Amniotic epithelial cell (primary cell): ENCODE measurements around the gene ZCWPW2.
A peak's percentile ranks its signal among the peaks of the same experiment; 100 is the strongest.

ENCODE experiments used
- DNase-seq: peaks from one replicate; pipeline ENCODE4 v3.0.0-alpha.2; 2010; ENCODE audit warnings: low read depth

Gene ZCWPW2

DNA sequence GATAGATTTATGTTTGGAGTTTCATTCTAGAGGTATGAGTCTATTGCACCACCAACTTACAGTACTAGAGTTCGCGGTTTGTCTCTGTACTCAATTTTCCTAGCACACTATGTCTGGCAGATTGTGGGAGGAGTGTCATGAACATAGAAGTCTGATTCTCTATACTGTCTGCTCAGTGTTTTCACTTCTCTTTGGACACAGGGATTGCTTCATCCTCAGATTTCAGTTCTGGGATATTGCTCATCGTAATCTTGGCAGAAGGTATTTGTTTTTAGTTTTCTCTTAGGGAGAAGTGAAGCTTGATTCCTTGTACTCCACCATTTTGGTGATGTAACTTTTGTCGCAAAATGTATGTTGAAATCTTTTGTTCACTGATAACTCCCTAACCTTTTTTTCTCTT, 27.9 kb downstream of the ZCWPW2 start:
- peak; percentile 99 for DNase-seq

DNA sequence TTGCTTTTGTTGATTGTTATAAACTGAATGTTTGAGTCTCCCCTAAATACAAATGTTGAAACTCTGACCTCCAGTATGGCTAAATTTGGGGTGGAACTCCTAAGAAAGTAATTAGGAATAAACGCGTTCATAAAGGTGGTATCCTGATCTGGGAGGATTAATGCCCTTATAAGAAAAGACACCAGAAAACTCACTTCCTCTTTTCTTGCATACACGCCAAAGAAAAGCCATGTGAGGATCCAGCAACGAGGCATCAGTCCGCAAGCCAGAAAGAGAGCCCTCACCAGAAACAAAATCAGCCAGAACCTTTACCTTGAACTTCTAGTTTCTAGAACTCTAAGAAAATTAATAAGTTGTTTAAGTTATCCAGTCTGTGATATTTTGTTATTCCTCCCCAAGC, 37.5 kb downstream of the ZCWPW2 start:
- no peak for DNase-seq

- DNase-seq = no peak
Measured at GRCh38 chr3:28388978-28389377, 40.5 kb downstream of the ZCWPW2 start.

DNA sequence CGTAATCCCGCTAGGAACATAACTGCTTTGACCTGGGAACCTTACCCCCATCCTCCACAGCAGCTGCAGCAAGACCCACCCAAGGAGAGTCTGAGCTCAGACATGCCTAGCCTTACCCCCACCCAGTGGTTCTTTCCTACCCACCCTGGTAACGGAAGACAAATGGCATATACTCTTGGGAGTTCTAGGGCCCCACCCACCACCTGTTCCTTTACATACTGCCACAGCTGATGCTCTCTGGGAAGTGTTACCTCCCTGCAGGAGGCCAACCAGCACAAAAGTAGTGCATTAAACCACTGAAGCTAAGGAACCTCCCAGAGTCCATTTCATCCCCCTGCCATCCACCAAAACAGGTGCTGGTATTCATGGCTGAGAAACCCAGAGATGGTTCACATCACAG, 50.7 kb downstream of the ZCWPW2 start:
- DNase-seq = no peak

DNA sequence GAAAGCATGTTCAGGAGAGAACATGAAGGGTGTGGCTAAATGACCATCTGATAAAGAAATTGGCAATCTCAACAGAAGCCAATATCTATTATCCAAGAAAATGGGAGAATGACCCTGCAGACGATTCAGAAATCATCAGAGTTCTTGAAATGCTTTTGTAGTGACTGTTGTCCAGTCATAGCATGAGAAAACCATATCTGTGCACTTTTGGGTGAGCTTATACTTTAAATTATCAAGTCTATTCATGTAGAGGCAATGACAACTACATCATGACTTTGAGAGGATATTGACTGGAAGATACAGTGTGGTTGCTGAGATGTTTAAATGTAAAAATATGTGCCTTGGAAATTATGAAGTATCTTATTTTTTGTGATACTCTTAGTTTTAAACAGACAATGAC, 57.7 kb downstream of the ZCWPW2 start:
- no peak for DNase-seq

GRCh38 chr3:28449398-28449797, 100.9 kb downstream of the ZCWPW2 start:
- no peak for DNase-seq

DNA sequence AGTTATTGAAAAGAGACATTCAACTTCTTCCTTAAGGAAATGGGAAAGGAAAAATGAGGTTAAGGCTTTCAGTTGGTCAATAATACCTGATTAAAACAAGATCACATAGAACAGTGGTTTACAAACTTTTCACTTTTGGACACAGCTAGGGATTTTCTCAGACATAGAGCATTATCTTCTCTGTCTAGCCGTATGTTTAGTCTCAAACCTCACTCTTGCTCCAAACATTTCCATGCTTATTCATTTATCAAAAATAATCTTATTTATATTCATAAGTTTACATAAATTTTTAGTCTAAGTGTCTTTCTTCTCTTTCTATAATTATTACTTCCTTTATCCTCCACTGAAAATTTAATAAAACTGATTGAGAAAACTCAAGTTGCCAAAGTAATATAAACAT, 114.3 kb downstream of the ZCWPW2 start:
- no peak for DNase-seq

GRCh38 chr3:28467414-28467813, 118.9 kb downstream of the ZCWPW2 start:
- DNase-seq = no peak

- DNase-seq = peak; percentile 59
Measured at GRCh38 chr3:28476194-28476593, 127.7 kb downstream of the ZCWPW2 start.

- no peak for DNase-seq
Measured at GRCh38 chr3:28476764-28477163, 128.2 kb downstream of the ZCWPW2 start.

DNA sequence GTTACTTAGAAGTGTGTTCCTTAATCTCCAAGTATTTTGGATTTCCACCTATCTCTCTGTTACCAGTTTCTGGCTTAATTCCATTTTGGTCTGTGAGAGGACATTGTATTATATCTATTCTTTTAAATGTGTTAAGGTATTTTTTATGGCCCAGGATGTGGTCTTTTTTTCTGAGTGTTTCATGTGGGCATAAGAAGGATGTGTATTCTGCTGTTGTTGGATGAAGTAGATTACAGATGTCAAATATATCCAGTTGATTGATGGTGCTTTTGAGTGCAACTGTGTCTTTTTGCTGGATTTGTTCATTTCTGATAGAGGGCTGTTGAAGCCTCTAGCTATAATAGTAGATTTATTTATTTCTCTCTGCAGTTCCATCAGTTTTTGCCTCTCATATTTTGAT, 136.6 kb downstream of the ZCWPW2 start:
- no peak for DNase-seq

- DNase-seq = no peak
Measured at GRCh38 chr3:28495301-28495700, 146.8 kb downstream of the ZCWPW2 start.

DNA sequence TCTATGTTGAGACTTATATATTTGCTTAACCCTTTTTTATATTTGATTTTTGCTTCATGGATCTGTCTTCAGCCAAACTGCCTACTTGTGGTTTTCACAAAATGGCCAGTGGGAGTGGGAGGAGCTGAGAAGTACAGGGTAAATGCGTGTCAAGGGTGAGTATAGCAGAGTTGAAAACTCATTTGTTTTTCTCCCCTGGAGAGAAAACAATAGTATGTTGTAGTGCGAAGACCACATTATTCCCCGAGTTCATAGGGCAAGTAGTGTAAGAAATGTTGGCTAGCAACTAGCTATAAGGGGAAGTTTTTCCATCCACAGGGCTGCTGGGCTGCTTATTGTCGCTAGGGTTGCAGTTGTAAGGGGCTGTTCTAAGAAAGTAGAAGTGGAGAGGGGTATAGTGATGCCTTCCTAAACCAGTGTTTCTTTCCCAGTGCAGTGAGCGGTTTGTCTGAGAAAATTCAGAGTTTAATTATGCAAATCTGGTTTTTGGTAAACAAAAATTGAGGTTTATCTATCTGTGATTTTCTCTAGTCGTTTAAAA, 153.9 kb downstream of the ZCWPW2 start:
- DNase-seq = no peak

GRCh38 chr3:28504976-28505375, 156.5 kb downstream of the ZCWPW2 start:
- DNase-seq = no peak

DNA sequence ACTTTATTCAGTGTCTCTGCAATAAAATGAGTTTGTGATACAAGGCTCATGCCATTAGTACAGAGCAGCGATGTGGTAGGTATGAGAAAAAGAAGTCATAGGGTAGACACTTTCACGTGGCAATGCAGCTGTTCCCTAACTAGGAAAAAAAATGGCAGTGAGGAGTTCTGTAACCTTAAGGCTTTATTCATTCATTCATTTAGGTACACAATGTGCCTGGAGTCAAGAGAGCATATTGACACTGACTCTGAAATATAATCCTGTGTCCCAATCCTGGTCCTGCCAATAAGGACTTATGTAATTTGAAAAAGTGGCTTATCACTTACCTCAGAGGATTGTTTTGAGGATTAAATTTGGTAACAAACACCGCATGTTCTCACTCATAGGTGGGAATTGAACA, 173.1 kb downstream of the ZCWPW2 start:
- DNase-seq = no peak

DNA sequence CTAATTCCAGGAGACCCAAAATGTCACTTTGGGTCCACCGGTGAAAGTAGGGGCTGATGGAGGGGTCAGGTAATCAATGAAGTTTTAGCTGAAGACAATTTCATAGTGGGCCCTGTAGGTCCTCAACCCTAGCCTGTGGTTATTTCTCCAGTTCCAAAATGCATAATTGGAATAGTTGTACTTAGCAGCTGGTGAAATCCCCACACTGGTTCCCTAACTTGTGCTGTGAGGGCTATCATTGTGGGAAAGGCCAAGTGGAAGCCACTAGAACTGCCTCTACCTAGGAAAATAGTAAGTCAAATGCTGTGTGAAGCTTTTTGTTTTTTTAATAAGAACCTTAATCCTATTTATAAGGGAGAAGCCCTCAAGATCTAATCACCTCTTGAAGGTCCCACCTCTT, 193.8 kb downstream of the ZCWPW2 start:
- DNase-seq = no peak

GRCh38 chr3:28544236-28544635, 195.7 kb downstream of the ZCWPW2 start:
- DNase-seq = no peak

DNA sequence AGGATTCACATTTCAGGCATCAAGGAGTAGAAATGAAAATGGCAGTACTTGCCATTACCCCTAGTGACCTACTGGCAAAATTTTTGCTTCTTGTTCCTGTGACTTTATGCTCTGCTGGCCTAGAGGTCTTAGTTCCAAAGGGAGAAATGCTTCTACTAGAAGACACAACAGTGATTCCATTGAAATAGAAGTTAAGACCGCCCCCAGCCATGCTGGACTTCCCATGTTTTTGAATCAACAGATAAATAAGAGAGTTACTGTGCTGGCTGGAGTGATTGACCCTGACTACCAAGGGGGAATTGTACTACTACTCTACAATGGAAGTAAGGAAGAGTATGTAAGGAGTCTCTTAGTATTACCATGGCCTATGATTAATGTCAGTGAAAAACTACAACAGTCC, 196.3 kb downstream of the ZCWPW2 start:
- DNase-seq = no peak

DNA sequence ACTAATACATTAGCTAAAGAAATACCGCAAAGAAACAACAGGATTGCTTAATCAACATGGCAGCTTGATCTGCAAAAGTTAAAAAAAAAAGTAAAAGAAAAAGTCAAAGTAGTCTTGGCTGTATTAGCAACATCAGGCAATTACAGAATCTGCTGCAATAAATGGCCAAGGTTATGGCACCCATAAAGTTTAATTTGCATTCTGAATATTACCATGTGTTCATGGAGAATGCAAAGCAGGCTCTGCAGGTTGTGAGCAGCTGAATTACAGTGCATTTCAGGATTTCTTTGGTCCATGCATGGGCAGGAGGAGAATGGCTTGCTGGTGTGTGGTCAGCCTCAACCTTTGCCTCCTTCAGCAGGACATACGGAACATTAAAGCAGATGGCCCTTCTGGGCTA, 199.2 kb downstream of the ZCWPW2 start:
- DNase-seq = no peak

- no peak for DNase-seq
Measured at GRCh38 chr3:28553175-28553574, 204.7 kb downstream of the ZCWPW2 start.

- no peak for DNase-seq
Measured at GRCh38 chr3:28556195-28556594, 207.7 kb downstream of the ZCWPW2 start.

DNA sequence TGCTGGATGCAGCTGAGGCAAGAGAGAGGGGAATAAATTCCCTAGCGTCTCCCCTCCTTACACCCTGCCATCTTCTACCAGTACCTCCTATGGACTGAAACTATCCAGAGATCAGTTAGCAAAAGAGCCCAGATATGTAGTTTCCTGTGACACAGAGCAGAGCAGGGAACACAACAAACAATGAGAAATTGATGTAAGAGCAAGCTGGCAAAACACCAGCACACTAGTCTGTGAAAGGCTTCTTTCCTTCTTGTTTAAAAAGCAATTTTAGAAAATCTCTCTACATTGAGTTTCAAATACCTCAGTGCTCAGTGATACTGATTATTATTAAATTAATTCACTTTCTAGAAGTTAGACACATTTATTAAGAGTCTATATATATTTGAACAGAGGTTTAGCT, 215.7 kb downstream of the ZCWPW2 start:
- DNase-seq = no peak

- no peak for DNase-seq
Measured at GRCh38 chr3:28569357-28569756, 220.8 kb downstream of the ZCWPW2 start.

- no peak for DNase-seq
Measured at GRCh38 chr3:28574036-28574435, 225.5 kb downstream of the ZCWPW2 start.
